Liver (tissue), 3 donors: ENCODE data around the gene RBFA.

Experiments used
- CTCF ChIP-seq: fragments of 150-350 bp; IDR thresholded peaks from 2 replicates; pipeline ENCODE4 v1.5.1; 2017; ENCODE audit warnings: improper control_type of control experiment, low read depth, low read length; ENCODE audit not compliant: missing input control
- FOXA1 ChIP-seq: IDR thresholded peaks from 2 replicates; pipeline ENCODE4 v1.6.1; 2016; ENCODE audit warnings: antibody characterized with exemption
- JUND ChIP-seq, 2 donors: IDR thresholded peaks; 2 replicates each; pipeline ENCODE4 v1.6.1; 2016; ENCODE audit warnings: antibody characterized with exemption in 2 of 2
- RAD21 ChIP-seq, 2 donors: IDR thresholded peaks; 2 replicates each; pipeline ENCODE4 v1.6.1; 2016; ENCODE audit warnings: antibody characterized with exemption in 2 of 2, mild to moderate bottlenecking in 2 of 2
- REST ChIP-seq: IDR thresholded peaks from 2 replicates; pipeline ENCODE4 v1.6.1; 2016; ENCODE audit warnings: antibody characterized with exemption, mild to moderate bottlenecking
- TF ChIP-seq, protein P1 (sequence below): IDR thresholded peaks from 2 replicates; pipeline ENCODE4 v1.6.1; 2016; ENCODE audit warnings: antibody characterized with exemption
- donor health status: healthy.
- donor health status: healthy.

- no peak for TF ChIP-seq REST
- no peak for TF ChIP-seq CTCF
- TF ChIP-seq JUND (IDR thresholded peaks at IDR 0.05), result no peak
- no peak for TF ChIP-seq FOXA1
- TF ChIP-seq RAD21 (IDR thresholded peaks at IDR 0.05), result no peak
- TF ChIP-seq, protein P1, sequence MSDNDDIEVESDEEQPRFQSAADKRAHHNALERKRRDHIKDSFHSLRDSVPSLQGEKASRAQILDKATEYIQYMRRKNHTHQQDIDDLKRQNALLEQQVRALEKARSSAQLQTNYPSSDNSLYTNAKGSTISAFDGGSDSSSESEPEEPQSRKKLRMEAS, result no peak
Measured at GRCh38 chr18:80029690-80030089, 4.5 kb upstream of the RBFA start.
